LNCAP (cell line): ENCODE data around the gene AAMDC.

ENCODE experiments used
- TF ChIP-seq, protein P1 (sequence below): fragments of 450-650 bp; IDR thresholded peaks from 2 replicates; pipeline ENCODE4 v1.5.1; 2017; ENCODE audit warnings: mild to moderate bottlenecking

The AAMDC gene

DNA sequence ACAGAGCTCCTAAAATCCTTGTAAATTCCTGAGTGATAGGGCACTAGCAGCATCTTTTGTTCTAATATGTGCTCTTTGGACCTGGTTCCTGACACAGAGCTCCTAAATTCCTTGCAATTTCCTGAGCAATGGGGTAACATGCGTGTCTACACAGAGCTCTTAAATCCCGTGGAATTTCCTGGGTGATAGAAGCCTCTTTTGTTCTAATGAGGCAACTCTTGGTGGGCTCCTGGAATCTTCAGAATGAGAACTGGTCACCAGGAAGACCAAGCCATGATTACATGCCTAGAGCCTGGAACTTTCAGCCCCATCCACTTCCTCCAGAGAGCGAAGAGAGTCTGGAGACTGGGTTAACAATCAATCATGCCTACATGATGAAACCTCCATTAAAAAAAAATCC lies 19.5 kb upstream of the AAMDC start:
- TF ChIP-seq, protein P1, sequence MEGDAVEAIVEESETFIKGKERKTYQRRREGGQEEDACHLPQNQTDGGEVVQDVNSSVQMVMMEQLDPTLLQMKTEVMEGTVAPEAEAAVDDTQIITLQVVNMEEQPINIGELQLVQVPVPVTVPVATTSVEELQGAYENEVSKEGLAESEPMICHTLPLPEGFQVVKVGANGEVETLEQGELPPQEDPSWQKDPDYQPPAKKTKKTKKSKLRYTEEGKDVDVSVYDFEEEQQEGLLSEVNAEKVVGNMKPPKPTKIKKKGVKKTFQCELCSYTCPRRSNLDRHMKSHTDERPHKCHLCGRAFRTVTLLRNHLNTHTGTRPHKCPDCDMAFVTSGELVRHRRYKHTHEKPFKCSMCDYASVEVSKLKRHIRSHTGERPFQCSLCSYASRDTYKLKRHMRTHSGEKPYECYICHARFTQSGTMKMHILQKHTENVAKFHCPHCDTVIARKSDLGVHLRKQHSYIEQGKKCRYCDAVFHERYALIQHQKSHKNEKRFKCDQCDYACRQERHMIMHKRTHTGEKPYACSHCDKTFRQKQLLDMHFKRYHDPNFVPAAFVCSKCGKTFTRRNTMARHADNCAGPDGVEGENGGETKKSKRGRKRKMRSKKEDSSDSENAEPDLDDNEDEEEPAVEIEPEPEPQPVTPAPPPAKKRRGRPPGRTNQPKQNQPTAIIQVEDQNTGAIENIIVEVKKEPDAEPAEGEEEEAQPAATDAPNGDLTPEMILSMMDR: no peak

DNA sequence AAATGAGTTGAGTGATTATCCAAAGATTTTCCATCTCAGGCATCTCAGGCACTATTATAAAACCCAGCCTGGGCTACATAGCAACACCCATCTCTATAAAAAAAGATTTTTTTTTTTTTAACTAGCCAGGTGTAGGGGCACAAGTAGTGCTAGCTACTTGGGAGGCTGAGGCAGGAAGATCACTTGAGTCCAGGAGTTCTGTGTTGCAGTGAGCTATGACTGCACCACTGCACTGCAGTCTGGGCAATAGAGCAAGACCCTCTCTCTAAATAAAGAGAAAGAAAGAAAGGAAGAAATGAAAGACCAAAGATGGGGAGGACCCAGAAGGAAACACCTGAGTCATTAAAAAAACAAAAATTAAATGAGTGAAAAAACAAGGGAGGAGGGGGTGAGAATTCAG lies 14.5 kb upstream of the AAMDC start:
- TF ChIP-seq, protein P1: no peak

DNA sequence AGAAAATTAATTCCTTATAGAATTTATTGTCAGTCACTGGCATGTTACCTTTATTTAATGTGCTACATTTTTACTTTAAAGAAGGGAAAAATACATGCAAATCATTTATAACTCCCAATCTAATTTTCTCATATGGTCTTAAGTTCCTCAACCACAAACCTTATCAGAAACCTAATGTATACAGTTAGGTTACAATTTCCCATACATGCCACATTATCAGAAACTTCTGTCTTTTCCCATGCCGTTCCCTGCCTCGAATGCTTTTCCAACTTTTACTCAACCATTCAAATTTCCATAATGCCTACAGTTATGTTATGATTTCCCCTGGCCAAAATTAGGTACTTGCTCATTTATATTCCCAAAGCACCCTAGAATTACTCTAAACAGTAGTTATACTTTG lies 14.0 kb upstream of the AAMDC start:
- TF ChIP-seq, protein P1: no peak

DNA sequence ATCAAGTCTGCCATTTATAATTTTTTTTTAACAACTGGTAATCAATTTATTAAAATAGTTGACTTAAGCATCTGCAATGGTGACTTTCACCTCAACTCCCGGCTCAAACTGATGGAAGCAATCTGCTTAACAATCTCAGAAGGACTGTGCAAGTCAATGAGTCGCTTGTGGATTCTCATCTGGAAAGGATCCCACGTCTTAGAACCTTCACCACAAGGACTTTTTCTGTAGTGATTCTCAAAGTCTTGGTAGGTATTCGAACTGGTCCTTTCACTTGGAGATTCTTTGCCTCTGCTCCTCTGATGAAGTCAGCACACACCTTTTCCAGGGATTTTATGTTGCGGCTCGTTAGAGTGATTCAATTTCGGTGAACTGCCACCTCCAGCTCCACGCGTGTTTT lies 7.7 kb upstream of the AAMDC start:
- TF ChIP-seq, protein P1: no peak

DNA sequence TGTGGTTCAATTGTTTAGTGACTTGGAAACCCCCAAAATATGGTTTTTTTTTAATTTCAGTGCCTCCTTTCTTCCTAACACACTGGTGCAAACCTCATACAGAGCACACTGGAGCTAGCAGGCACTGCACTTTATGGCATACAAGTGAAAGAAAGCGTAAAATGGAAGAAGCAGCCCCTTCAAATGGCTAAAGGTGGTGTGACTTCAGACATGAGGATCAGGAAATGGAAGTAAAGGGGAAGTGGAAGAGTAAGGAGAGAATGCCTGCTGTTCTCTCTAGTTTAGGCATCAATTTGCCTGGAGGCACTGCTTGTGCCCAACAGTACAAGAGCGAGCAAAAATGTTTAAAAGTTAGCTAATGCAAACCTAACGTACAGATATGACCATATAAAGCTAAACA lies 6.1 kb upstream of the AAMDC start:
- TF ChIP-seq, protein P1: no peak

DNA sequence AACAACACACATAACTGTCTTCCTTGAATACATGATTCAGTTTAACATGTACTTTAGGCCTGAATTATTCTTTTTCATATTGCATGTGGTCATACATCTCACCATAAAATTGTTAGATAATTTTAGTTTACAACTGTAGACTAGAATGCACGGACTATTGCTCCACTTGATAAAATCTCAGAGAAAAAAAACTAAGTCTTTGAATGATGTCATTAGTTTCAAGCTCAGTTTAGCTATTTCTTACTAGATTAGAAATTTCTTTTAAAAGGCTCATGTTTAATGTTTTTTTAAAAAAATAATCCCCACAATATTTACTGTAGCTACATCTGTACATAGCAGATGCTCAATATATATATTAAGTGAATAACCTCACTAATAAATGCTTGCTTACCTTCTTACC lies 5.5 kb upstream of the AAMDC start:
- TF ChIP-seq, protein P1: no peak

DNA sequence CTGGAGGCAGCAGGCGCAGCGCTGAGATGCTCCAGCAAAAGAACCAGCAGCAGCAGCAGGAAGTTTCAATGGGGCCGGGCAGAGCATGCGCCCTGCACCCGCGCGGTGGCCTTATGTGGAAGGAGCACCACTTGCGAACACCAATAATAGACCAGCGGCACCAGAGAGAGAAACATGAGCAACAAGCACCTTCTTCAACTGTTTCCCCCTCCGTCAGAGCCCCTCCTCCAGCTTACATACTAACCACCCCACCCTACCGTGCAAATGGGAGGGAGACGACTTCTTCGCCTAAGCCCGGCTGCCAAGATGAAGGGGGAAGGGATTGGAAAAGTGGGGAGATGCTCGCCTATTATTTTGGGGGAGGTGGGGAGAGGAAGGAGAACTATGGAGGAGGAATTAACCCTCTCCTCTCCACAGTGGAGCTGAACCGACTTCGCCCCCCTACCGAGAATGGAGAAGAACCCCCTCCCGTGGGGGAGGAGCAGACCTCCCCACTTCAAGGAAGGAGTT lies 1.5 kb upstream of the AAMDC start:
- TF ChIP-seq, protein P1: no peak

DNA sequence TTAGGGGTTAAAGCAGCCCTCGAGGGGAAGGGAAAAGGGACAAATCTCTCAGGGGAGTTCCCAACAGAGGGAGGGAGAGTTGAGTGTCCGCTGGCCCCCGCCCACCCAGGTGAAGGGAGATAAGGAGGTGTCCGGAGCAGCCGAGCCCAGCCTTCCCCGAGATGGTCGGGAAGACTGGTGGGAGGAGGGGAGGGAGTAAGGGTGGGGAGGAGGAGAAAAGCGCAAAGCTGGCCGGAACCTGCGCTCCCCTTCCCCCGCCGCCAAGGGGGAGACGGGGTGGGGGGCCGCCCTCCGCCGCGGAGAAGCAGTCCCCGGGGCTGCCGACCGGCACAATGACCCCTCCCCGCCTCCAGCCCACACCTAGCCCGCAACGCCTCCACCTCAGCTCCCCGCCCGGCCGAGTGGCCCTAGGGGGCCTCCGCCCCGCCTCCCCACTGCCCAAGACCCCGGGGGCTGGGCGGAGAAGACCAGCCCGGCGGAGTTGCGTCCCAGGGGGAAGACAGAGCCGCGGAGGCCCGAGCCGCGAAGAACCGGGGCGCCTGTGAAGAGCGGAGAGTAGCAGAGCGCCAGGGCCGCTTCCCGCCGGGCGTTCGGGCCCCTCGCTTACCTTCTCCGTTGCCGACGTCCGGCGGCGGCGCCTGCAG lies 901 bp upstream of the AAMDC start:
- TF ChIP-seq, protein P1: no peak
